Activated CD8-positive, alpha-beta T cell treated with anti-CD3 and anti-CD28 coated beads, Interleukin-2, amount 10 ng/mL, durations not matched to agents 7 days and 5 days (primary cell): ENCODE results near the gene HARS2. TPM values are rescaled to one million over a fixed set of nuclear protein-coding genes. Genes with fewer than 3 reads are reported as not detected.

Experiments used
- ATAC-seq: fragments of 150-1000 bp; cut with Tn5 transposase; one replicate; pipeline ENCODE4 v1.10.0; 2021; ENCODE audit warnings: moderate library complexity
- CTCF ChIA-PET: fragments of 350-600 bp; sonication (Branson Sonifier 250); formaldehyde crosslinking; loops from one replicate; lab custom pipeline; 2021; ENCODE audit warnings: antibody characterized with exemption; lab: Charles Lee
- POLR2A ChIA-PET: fragments of 350-600 bp; sonication (Branson Sonifier 250); formaldehyde crosslinking; loops from one replicate; lab custom pipeline; 2021; ENCODE audit warnings: antibody characterized with exemption; lab: Charles Lee
- DNase-seq: peaks from one replicate; pipeline ENCODE4 v3.0.0-alpha.2; 2020
- H3K27ac Mint-ChIP-seq: one replicate; pipeline ENCODE4 v1.8.0; 2021; ENCODE audit warnings: mild to moderate bottlenecking, mixed read lengths
- H3K27me3 Mint-ChIP-seq: one replicate; pipeline ENCODE4 v1.8.0; 2021; ENCODE audit warnings: low read depth, mixed read lengths
- H3K36me3 Mint-ChIP-seq: one replicate; pipeline ENCODE4 v1.8.0; 2021; ENCODE audit warnings: low read depth, mixed read lengths
- H3K4me1 Mint-ChIP-seq: one replicate; pipeline ENCODE4 v1.8.0; 2021; ENCODE audit warnings: low read depth, mixed read lengths
- H3K4me3 Mint-ChIP-seq: one replicate; pipeline ENCODE4 v1.8.0; 2021; ENCODE audit warnings: mild to moderate bottlenecking, mixed read lengths
- H3K9me3 Mint-ChIP-seq: one replicate; pipeline ENCODE4 v1.8.0; 2022; ENCODE audit warnings: mixed read lengths; ENCODE audit not compliant: insufficient read depth
- total RNA-seq, 2 experiments: library from RNA; stranded (reverse); gene quantifications; one replicate each; pipeline ENCODE4 v1.2.3, GENCODE V29; 2021

Gene HARS2
- total RNA-seq, 2 experiments from 2014 or later = 27.3 to 29.0 TPM

DNA sequence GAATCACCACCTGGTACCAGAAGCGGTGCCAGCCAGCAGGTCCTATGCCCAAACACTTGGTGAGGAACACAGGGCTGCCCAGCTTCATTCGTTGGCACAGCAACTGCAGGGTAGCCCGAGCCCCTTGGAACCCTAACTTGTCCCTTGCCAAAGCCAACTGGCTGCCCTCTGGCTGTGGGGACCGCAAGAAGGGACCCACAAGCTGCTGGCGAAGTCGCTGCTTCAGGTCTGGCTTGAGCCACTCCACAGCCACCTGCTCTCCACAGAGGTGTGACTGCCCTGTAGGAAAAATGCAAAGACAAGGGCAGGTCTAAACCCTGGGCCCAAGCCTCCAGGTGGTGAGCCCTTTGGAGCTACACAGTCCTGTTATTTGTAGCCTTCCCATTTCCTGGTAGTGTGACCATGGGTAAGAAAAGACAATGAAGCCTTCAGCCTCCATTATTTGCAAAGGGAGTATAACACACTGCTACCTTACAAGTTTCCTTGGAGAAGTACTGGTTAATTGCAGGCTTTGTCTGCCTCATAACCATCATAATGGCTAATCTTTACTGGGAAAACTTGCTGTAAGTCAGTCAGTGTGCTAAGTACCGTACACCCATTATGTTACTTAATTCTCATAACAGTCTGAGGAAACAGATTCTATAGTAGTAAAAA lies 19.7 kb upstream of the HARS2 start:
- no peak overlapping the region for H3K4me3 Mint-ChIP-seq
- no peaks in the 10 kb centered on the region for H3K9me3 Mint-ChIP-seq
- no peak for DNase-seq
- no peak overlapping the region for H3K27ac Mint-ChIP-seq
- POLR2A ChIA-PET = interaction anchor here (1.0 kb wide), 2 partner anchors 16 to 29 kb away, joined by 3 read pairs; partner anchors contain the start of gene ZMAT2
- CTCF ChIA-PET = no interaction called here
- peaks cover 16% of the 10 kb centered on the region for H3K4me1 Mint-ChIP-seq
- no peak for ATAC-seq
- no peaks in the 10 kb centered on the region for H3K27me3 Mint-ChIP-seq
- peaks cover 69% of the 10 kb centered on the region for H3K36me3 Mint-ChIP-seq

DNA sequence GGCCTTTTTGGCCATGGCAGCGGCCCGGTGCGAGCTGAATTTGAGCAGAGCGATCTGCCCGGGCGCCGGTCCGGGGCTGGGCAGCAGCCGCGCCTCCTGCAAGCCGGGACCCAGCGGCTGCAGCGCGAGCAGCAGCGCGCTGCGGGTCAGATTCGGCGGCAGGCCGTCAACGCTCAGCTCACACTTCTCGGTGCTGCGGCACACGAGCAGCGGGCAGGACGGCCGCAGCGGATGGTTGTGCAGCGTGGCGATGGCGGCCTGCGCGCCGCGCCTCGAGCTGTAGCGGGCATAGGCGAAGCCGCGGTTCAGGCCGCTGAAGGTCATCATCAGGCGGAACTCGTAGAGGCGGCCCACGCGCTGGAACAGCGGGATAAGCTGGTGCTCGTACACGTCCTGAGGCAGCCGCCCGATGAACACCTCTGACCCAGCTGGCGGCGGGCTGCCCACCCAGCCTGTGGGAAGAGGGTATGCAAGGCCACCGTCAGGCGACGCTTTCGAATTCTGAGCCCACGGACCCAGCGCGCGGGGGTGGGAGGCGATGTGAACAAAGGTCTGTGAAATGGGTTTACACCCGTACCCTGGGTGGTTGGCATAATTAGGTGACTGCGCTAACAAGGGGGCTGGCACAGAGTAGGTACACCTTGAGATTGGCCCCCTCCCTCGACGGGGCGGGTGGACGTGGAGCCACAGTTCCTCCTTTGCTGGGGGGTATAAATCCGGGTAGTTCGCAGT lies 18.6 kb upstream of the HARS2 start:
- POLR2A ChIA-PET = interaction anchor here (1.0 kb wide), 2 partner anchors 17 to 28 kb away, joined by 3 read pairs; partner anchors contain the start of gene ZMAT2
- Mint-ChIP-seq H3K9me3 (no peaks in the 10 kb centered on the region), H3K4me3 (no peak overlapping the region), H3K36me3 (peaks cover 67% of the 10 kb centered on the region), H3K4me1 (peaks cover 6% of the 10 kb centered on the region), H3K27ac (no peak overlapping the region), H3K27me3 (no peaks in the 10 kb centered on the region)
- CTCF ChIA-PET = no interaction called here
- DNase-seq = no peak
- no peak for ATAC-seq

DNA sequence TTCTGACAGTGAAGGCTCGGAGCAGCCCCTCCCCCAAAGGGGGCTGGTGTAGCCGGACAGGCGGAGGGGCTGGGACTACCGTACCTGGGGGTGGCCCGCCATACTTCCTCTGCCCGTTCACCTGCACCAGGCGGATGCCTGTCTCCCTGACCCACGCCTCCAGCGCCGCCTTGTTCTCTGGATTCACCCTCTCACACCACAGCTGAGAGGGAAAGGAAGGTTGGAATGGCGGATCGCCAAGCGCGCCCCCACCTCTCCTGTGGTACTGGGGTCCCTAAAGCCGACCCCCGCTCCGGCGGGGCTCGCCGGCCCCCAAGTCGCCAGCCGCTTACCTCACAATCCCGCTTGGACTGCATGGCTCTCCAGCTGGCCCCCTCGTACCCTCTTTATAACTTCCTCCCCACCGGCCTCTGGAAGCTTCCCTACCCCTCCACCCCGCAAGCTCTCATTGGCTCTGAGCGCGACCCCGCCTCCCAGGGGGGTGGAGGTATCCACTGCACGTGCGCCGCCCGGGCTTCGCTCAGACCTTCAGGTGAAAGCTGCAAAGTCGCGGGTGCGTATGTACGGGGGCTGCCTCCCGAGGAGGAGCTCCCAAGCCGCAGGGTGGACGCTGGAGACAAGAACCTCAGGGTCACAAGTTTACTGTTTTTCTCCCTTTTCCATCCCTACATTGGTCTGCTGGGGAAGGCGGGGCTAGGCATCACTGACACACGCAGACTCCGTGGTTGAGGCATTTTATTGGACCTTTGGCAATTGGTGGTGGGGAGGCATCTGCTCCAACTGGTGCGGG lies 17.9 kb upstream of the HARS2 start, which contains the start of gene DND1:
Gene DND1, minus strand, starts transcription at position 390 of the 790 bp plus-strand sequence. Its CDS starts 34 bp downstream, at position 356.
- CTCF ChIA-PET = no interaction called here
- Mint-ChIP-seq H3K27me3 (no peaks in the 10 kb centered on the region), H3K4me1 (peaks cover 4% of the 10 kb centered on the region), H3K27ac (peak within 1 kb of the TSS; percentile 18), H3K9me3 (no peaks in the 10 kb centered on the region), H3K4me3 (no peak within 1 kb of the TSS), H3K36me3 (peaks cover 65% of the 10 kb centered on the region)
- peak; percentile 18 for ATAC-seq
- no peak for DNase-seq
- POLR2A ChIA-PET = no interaction called here

DNA sequence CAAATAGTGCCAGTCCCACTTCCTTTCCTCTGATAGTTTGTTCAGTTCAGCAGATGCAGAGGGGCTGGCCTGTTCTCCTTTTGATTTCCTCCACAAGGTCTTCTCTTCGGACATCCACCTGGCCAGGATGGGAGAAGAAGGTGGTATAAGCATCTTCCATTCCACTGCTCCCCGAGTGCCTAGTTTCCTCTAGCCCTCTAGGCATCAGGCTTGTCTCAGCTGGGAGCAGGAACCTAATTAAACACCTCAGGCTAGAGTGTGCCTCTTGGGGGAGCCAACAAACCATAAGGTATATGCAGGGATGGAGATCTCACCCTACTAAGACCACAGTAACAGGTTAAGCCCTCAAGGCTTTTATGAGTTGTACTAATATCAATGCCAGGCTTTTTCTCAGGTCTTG lies 17.0 kb upstream of the HARS2 start:
- Mint-ChIP-seq H3K36me3 (peaks cover 64% of the 10 kb centered on the region), H3K9me3 (no peaks in the 10 kb centered on the region), H3K27ac (peak overlapping the region; percentile 18), H3K27me3 (no peaks in the 10 kb centered on the region), H3K4me3 (no peak overlapping the region), H3K4me1 (peaks cover 4% of the 10 kb centered on the region)
- ChIA-PET POLR2A (interaction anchor here (1.5 to 2.1 kb wide), 2 partner anchors 17 to 26 kb away, joined by 6 to 7 read pairs; partner anchors contain the start of genes HARS1, HARS2, IK and NDUFA2), CTCF (no interaction called here)
- ATAC-seq = no peak
- no peak for DNase-seq

DNA sequence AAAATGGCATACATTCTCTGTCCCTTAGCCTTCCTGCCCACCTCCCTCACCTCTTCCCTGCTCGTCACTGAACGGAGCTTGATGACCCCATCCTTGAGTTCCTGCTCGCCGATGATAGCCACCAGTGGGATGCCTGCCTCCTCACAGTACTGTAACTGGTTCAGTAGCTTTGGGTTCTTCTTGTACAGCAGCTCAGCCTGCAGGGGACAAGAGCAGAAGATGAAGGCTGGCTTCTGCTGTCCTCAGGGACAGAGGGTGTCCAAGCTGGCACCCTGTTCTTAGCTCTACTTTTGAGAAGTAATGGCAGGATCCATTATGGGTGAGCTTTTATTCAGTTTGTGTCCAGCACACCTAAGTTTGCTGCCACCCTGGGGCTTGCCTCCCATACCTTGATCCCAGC lies 16.6 kb upstream of the HARS2 start:
- H3K4me3 Mint-ChIP-seq = no peak overlapping the region
- CTCF ChIA-PET = interaction anchor here (1.1 kb wide), 1 partner anchor 9 kb away, joined by 4 read pairs; no protein-coding TSS in a partner anchor
- POLR2A ChIA-PET = interaction anchor here (1.1 to 2.1 kb wide), 3 partner anchors 14 to 27 kb away, joined by 3 to 7 read pairs (median 6); partner anchors contain the start of genes HARS1, HARS2, IK and NDUFA2
- H3K27ac Mint-ChIP-seq = peak overlapping the region; percentile 23
- H3K9me3 Mint-ChIP-seq = no peaks in the 10 kb centered on the region
- H3K36me3 Mint-ChIP-seq = peaks cover 64% of the 10 kb centered on the region
- H3K27me3 Mint-ChIP-seq = no peaks in the 10 kb centered on the region
- DNase-seq (no peak), ATAC-seq (no peak)
- H3K4me1 Mint-ChIP-seq = peaks cover 4% of the 10 kb centered on the region

DNA sequence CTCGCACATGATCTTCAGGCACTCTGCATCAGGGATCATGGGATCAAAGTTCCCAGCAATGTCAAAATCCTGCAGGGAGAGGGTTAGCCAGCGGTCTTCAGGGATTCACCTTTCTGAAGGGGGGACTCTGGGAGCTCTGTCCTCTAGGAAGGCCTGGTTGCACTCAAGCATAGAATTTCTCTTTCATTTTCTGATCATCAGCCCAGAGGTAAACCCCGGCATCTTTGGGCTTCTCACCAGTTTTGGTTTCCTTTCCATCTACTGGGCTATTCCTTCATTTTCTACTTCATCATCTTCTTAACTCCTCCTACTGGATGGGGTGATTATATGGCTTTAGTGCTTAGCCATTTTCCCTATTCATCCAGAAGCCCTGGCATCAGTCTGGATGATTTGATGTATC lies 13.3 kb upstream of the HARS2 start:
- peaks cover 63% of the 10 kb centered on the region for H3K36me3 Mint-ChIP-seq

DNA sequence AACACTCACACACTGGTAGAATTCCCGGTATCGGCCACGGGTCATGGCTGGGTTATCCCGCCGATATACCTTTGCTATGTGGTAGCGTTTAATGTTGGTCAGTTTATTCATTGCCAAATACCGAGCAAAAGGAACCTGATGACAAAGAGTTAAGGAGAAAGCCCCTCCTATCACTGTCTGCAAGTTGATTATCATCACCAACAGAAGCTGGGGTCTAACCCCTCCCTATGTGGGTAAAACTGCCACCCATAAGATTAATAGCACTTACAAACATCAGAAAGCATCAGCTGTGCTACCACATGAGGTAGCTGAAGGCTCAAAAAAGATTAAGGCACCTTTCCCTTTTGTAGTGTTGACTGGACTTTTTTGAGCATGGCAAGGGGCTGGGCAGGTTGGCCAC lies 12.3 kb upstream of the HARS2 start:
- Mint-ChIP-seq H3K36me3 (peaks cover 62% of the 10 kb centered on the region), H3K27ac (no peak overlapping the region)

More for the DNA sequence above, 13.3 kb upstream of the HARS2 start:
- no peak for DNase-seq
- no peak overlapping the region for H3K4me3 Mint-ChIP-seq
- CTCF ChIA-PET = no interaction called here
- H3K9me3 Mint-ChIP-seq = no peaks in the 10 kb centered on the region
- peaks cover 4% of the 10 kb centered on the region for H3K4me1 Mint-ChIP-seq
- POLR2A ChIA-PET = interaction anchor here (0.8 to 3.3 kb wide), 2 partner anchors 11 to 13 kb away, joined by 3 to 10 read pairs; partner anchors contain the start of genes HARS1 and HARS2
- H3K27me3 Mint-ChIP-seq = no peaks in the 10 kb centered on the region
- ATAC-seq = no peak
- no peak overlapping the region for H3K27ac Mint-ChIP-seq

DNA sequence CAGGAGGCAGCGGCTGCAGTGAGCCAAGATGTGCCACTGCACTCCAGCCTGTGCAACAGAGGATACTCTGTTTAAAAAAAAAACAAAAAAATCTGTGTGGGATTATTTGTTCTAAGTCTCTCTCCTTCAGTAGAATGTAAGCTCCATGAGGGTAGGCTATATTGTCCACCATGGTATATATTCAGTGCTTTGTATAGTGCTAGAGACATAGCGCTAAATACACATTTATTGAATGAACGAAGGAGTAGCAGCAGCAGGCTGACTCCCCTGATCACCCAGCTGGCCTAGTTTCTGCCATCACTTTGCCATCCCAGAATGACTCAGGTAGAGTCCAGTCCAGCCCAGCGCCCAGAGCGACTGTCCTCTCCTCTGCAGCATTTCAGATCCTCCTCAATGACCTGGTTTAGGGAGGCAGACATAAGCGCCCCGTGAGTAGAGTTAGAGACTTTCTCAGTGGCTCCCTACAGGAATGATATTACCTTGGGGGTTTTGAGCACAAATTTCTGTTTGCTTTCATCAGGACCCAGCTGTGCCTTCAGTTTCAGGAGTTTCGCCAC lies 801 bp upstream of the HARS2 start:
- no peaks in the 10 kb centered on the region for H3K9me3 Mint-ChIP-seq
- POLR2A ChIA-PET = interaction anchor here (0.6 to 2.2 kb wide), 12 partner anchors 10 to 289 kb away, joined by 3 to 20 read pairs (median 6); partner anchors contain the start of genes ANKHD1, IK, NDUFA2 and WDR55
- CTCF ChIA-PET = interaction anchor here (0.6 to 1.7 kb wide), 6 partner anchors 9 to 1420 kb away, joined by 3 to 5 read pairs (median 3); partner anchors contain the start of genes TAF7 and ZMAT2
- peak overlapping the region; percentile 97 for H3K27ac Mint-ChIP-seq
- DNase-seq (no peak), ATAC-seq (no peak)
- H3K36me3 Mint-ChIP-seq = peaks cover 40% of the 10 kb centered on the region
- peaks cover 48% of the 10 kb centered on the region for H3K4me1 Mint-ChIP-seq
- H3K4me3 Mint-ChIP-seq = peak overlapping the region; percentile 97
- H3K27me3 Mint-ChIP-seq = no peaks in the 10 kb centered on the region

More for the DNA sequence above, 12.3 kb upstream of the HARS2 start:
- Mint-ChIP-seq H3K4me1 (peaks cover 4% of the 10 kb centered on the region), H3K9me3 (no peaks in the 10 kb centered on the region), H3K27me3 (no peaks in the 10 kb centered on the region), H3K4me3 (no peak overlapping the region)
- ATAC-seq (no peak), DNase-seq (no peak)
- ChIA-PET POLR2A (interaction anchor here (1.0 to 3.3 kb wide), 2 partner anchors 12 to 31 kb away, joined by 3 to 10 read pairs; partner anchors contain the start of genes HARS1, HARS2 and IK), CTCF (no interaction called here)

DNA sequence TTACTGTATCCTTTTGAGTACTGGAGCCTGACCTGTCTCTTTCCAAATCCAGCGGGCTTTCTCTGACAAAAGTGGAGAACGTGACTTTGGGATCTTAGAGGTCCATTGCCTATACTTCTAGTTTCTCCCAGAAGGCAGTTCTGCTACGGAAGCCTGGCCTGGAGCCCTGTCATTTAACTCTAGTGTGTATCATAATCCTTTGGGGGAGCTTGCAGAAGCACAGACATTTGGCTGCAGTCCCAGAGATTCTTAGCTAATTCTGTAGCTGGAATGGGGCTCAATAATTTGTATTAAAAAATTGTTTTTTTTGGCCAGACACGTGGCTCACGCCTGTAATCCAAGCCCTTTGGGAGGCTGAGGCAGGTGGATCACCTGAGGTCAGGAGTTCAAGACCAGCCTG lies 3.0 kb downstream of the HARS2 start:
- POLR2A ChIA-PET = interaction anchor here (0.6 to 1.5 kb wide), 2 partner anchors 14 to 30 kb away, joined by 3 to 6 read pairs; no protein-coding TSS in a partner anchor

DNA sequence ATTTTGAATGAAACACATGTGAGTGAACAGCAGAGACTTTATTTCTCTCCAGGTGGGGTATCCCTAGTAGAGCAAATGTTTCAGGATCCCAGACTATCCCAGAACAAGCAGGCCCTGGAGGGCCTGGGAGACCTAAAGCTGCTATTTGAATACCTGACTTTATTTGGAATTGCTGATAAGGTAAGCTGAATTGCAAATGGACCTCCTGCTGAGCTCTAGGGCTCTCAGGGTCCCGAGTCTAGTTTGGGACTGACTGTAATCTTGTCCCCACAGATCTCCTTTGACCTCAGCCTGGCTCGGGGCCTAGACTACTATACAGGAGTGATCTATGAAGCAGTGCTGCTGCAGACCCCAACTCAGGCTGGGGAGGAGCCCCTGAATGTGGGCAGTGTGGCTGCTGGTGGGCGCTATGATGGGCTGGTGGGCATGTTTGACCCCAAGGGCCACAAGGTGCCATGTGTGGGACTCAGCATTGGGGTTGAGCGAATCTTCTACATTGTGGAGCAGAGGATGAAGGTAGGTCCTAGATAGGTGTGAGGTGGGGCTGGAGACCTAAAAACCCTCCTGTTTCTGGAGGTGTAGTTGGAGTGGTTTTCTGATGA lies 5.7 kb downstream of the HARS2 start:
- Mint-ChIP-seq H3K27ac (no peak overlapping the region), H3K4me1 (peaks cover 36% of the 10 kb centered on the region), H3K27me3 (no peaks in the 10 kb centered on the region), H3K4me3 (no peak overlapping the region), H3K9me3 (no peaks in the 10 kb centered on the region), H3K36me3 (peaks cover 69% of the 10 kb centered on the region)
- DNase-seq (no peak), ATAC-seq (no peak)
- POLR2A ChIA-PET = interaction anchor here (0.7 kb wide), 1 partner anchor 14 kb away, joined by 3 read pairs; no protein-coding TSS in a partner anchor
- CTCF ChIA-PET = interaction anchor here (1.1 kb wide), 1 partner anchor 44 kb away, joined by 3 read pairs; no protein-coding TSS in a partner anchor

More for the DNA sequence above, 3.0 kb downstream of the HARS2 start:
- Mint-ChIP-seq H3K27me3 (no peaks in the 10 kb centered on the region), H3K36me3 (peaks cover 64% of the 10 kb centered on the region), H3K4me3 (no peak overlapping the region), H3K9me3 (no peaks in the 10 kb centered on the region), H3K27ac (no peak overlapping the region), H3K4me1 (peaks cover 38% of the 10 kb centered on the region)
- DNase-seq = no peak
- no peak for ATAC-seq
- CTCF ChIA-PET = no interaction called here
